GM18519 (cell line): Measurements from ENCODE around the gene LEUTX.
"Not testable (repeated sequence)": the region's sequence is repeated elsewhere in the genome, so short reads cannot be mapped to it uniquely, and the experiment has no call there.

Source experiments
- ATAC-seq: cut with Tn5 transposase; IDR thresholded peaks from one replicate; pipeline ENCODE4 v1.9.1; 2021; ENCODE audit warnings: mild to moderate bottlenecking, moderate library complexity; ENCODE audit not compliant: unreplicated experiment, low FRiP score

LEUTX gene

GRCh38 chr19:39768786-39769185 lies 9.9 kb upstream of the LEUTX start:
- no peak for ATAC-seq

- ATAC-seq = no peak
These were observed 2.2 kb downstream of the LEUTX start for GRCh38 chr19:39780894-39781293.

- ATAC-seq = no peak
These were observed 9.6 kb downstream of the LEUTX start for GRCh38 chr19:39788244-39788643.

DNA sequence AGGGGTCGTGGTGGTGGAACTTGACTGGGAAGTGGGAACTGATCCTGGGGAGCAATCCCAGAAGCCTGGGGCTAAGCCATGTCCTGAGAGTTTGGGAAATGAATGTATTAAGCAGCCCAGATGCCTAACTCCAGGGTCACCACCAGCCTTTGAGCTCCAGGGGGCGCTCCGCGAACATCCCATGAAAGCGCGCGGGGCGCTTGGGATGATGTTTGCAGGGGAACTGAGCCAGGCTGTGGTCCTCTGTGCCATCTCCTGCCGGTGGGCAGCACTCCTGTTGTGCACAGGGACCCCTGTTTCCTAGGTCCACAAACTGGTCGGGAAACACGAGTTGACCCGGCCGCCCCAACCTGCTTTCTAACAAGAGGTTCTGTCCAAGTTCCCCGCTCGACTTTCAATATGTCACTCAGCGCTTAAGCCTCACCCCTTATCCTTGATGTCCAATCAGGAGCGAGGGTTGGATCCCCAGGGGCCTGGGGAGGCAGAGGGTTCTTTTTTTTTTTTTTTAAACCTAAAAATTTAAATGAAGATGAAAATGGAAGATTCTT lies 14.4 kb downstream of the LEUTX start:
- no peak for ATAC-seq

- ATAC-seq = no peak
These were observed 16.3 kb downstream of the LEUTX start for GRCh38 chr19:39795001-39795400.

DNA sequence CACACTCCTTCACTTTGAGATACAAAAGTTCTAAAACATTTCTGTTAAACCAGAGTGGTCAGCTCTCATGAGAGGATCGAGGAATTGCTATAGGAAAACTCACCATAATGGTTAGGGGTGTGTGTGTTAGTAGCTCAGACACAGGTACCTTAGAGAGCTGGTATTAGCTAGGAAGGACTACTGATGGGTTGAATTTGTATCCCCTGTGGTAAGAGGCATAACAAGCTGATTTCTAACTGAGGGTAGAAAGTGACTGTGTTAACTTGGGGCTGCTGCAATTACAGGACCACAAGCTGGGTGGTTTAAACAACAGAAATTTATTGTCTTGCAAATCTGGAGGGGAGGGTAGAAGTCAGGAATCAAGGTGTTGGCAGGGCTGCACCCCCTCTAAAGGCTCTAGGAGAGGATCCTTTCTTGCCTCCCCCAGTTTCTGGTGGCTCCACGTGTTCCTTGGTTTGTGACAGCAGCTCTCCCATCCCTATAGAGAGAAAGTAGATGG lies 17.4 kb downstream of the LEUTX start:
- no peak for ATAC-seq

- ATAC-seq = no peak
These were observed 18.4 kb downstream of the LEUTX start for GRCh38 chr19:39797083-39797482.

DNA sequence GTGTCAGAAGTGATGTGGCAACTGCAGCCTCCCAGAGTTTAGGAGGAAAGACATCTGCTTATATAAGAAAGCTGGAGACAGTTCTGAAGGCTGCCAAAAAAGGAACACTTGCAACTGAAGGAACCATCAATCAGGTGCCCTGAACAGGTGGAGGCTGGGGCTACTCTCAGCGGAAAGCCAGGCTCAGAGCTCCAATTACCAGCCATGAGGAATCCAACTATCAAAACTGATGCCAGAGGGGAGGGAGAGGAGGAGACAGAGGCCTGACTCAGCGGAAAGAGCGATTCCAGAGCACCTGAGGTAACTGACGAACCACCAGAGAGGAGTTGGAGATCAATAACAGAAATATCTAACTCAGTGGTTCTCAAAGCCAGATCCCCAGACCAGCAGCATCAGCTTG lies 24.3 kb downstream of the LEUTX start:
- ATAC-seq = no peak

GRCh38 chr19:39805104-39805503 lies 26.4 kb downstream of the LEUTX start:
- ATAC-seq = no peak

DNA sequence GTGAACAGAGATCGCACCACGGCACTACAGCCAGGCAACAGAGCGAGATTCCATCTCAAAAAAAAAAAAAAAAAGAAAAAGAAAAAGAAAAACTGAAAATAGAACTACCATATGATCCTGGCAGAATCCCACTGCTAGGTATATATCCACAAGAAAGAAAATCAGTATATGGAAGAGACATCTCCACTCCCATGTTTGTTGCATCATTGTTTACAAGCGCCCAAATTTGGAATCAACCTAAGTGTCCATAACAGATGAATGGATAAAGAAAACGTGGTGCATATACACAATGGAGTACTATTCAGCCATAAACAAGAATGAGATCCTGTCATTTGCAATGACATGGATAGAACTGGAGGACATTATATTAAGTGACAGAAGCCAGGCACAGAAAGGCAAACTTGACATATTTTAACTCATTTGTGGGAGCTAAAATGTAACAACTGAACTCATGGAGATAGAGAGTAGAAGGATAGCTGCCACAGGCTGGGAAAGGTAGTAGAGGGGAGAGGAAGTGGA lies 29.3 kb downstream of the LEUTX start:
- ATAC-seq = no peak

DNA sequence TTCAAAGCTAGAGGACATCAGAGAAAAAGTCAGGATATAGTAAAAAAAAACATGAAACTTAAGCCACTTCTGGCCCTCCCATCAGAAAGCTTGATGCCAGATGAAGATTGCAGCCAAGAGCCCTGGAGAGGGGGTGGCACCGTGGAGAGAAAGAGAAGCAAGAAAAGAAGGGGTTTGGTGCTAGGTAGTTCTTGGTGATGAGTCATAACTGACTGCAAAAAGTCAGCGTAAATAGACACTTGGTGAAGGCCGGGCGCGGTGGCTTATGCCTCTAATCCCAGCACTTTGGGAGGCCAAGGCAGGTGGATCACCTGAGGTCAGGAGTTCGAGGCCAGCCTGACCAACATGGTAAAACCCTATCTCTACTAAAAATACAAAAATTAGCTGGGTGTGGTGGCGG lies 30.0 kb downstream of the LEUTX start:
- ATAC-seq = not testable (repeated sequence)

DNA sequence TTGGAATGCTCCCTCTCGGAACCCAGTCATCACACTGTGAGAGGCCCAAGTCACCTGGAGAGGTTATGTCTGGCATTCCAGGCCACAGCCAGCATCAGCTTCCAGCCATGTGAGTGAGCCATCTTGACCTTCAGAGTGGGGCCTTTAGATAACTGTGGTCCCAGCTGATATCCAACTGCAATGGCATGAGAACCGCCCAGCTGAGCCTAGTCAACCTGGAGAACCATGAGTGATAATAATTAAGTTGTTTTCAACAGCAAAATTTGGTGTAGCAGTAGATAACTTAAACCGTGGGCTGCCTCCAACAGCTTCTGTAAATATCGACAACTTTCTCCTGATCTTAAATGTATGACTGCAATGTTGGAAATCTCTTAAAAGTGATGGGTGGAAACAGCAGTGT lies 30.7 kb downstream of the LEUTX start:
- ATAC-seq = no peak

DNA sequence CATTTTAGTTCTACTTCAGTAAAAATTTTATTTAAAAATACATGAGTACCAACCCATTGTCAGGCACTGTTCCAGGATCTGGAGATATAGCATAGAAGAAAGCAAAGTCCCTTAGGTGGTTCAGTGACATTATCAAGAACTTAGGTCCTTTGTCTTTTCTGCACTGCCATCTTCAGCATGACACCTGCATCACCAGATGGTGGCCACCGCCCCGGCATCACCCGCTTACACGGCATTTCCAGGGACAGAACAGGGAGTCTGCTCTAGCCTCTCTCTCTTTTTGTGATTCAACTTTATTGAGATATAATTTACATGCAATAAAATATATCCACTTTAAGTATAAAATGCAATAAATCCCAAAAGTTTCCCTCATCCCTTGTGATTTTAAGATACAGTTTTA lies 31.8 kb downstream of the LEUTX start:
- no peak for ATAC-seq

DNA sequence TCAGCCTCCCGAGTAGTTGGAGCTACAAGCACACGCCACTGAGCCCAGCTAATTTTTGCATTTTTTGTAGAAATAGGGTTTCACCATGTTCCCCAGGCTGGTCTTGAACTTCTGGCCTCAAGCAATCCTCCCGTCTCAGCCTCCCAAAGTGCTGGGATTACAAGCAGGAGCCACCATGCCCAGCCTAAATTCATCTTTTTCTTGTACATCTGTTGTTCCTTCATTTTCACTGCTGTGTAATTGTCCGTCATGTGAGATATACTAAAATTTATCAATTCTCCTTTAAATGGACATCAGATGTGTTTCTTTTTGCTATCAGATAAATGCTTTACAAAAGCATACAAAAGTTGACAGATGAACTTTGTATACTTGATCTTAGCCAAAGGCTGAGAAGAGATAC lies 32.4 kb downstream of the LEUTX start:
- no peak for ATAC-seq

DNA sequence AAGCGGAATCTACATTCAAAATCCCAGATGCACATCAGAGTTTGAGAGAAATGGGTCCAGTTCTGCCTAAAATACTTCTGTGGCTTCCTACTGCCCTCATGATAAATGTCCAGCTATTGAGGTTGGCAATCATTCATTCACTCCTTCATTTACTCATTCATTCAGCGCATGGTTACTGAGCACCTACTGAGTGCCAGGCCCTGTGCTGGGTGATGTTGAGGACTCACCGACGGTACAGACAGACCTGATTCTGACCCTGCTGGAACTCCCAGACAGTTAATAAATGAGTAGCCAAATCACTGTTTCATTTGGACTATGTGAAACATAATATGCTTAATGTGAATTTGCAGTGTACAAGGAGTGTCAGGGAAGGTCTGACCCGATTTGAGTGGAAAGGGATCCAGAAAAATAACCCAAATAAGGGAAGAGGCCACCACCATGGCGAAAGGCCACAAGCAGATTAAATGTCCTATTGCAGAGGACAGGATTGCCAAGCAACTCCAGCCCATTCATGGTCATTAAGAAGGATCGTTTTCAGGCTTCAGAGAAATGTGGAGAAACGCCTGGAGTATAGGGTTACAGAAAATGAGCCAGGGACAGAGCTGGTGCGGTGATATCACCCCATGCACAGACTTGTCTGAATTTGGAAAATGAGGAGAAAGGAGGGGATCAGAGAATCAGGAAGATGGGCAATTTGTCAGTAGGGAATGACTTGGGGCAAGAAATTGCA lies 34.8 kb downstream of the LEUTX start:
- ATAC-seq = no peak

DNA sequence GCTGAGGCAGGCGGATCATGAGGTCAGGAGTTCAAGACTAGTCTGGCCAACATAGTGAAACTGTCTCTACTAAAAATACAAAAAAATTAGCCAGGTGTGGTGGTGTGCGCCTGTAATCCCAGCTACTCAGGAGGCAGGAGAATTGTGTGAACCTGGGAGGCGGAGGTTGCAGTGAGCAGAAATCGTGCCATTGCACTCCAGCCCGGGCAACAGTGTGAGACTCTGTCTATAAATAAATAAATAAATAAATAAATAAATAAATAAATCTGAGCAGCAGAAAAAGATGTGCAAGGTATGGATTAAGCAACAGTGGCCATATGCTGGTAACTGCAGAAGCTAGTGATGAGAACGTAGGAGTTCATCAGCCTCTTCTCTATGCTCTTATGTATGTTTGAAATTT lies 35.5 kb downstream of the LEUTX start:
- ATAC-seq = not testable (repeated sequence)

- ATAC-seq = no peak
These were observed 35.9 kb downstream of the LEUTX start for GRCh38 chr19:39814595-39814994.

DNA sequence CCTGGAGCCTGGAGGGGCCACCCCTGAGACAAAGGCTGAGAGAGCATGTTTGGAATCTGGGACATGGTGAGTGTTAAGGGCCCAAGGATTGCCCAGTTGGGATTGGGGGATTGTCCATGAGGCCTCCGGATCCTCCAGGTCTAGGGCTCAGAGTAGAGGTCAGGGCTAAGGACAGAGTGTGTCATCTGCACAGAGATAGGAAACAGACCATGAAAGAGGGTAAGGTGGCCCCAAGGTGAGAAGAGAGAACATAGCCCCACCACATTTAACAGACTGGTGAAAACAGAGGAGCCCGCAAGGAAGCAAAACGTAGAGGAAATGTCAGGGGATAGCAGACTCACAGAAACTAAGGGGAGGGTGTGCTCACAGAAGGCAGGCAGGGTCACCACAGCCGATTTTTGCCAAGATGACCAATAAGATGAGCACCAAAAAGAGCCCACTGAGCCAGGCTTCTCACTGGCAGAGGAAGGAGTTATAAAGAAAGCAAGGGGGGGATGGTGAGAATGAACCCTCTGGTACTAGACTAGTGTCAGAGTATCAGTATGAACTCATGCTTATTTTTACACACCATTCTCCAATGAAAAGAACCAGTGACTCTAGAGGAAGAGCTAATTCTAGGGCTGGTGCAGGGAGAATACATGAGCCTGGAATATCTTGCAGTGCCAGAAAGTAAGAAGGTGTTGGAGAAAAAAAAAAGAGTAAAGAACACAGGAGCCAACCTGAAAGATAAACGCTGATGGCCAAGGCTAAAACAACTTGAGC lies 37.8 kb downstream of the LEUTX start:
- ATAC-seq = no peak

DNA sequence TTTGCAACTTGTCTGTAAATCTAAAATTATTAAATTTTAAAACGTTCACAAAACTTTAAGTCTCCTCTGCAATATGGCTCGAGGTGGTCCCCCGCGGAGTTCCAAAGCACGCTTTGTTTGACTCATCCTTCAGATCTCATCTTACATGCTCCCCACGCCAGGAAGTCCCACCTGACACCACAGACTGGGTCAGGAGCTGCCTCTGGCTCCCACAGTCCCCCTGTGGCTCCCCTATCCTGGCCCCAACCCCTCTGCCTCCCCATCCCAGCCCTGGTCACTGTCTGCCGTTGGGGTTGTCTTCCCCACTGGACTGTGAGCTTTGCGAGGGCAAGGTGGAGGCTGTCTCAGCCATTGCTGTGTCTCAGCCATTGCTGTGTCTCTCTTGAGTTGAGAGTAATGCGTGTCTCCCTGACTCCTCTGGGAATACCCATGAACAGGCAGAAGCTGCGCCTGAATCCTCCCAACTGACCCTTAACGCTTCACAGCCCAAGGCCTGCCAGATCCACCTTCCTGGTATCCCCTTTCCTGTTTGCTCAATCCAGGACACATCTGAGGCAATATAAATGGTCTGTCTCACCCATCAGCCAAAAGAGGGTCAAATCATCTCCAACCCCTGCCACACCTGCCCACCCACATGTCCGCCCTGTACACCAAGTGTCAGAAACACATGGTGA lies 39.4 kb downstream of the LEUTX start:
- ATAC-seq = no peak

GRCh38 chr19:39818626-39819097 lies 40.0 kb downstream of the LEUTX start:
- ATAC-seq = no peak

GRCh38 chr19:39819786-39820185 lies 41.1 kb downstream of the LEUTX start:
- ATAC-seq = no peak
